Prostate gland (tissue), 2 donors: ENCODE data around the gene TNIP1.

Experiments
- CTCF ChIP-seq, 4 experiments: fragments of 200-600 bp in 2 of 4; fragments of 450-650 bp in 2 of 4; sonication (generic) in 2 of 4; IDR thresholded peaks; 1 replicate in 3 of 4; 2 replicates in 1 of 4; pipeline ENCODE4 v1.5.1; 2016 to 2019; ENCODE audit warnings: antibody characterized with exemption in 4 of 4, mild to moderate bottlenecking in 2 of 4, moderate library complexity in 2 of 4
- POLR2A ChIP-seq: fragments of 450-650 bp; IDR thresholded peaks from one replicate; pipeline ENCODE4 v1.6.1; 2016; ENCODE audit warnings: antibody characterized with exemption, mild to moderate bottlenecking

- no peak for TF ChIP-seq POLR2A
- no peak for TF ChIP-seq CTCF (IDR thresholded peaks at IDR 0.05)
These were observed 42.0 kb downstream of the TNIP1 start for GRCh38 chr5:151038801-151039238.
